SK-N-SH (cell line): ENCODE measurements around the gene MIA. TPM values are rescaled to one million over a fixed set of nuclear protein-coding genes. Genes with fewer than 3 reads are reported as not detected.
A peak's percentile ranks its signal among the peaks of the same experiment; 100 is the strongest.

Experiments used
- CTCF ChIA-PET: fragments of 300-600, 350-600 bp; formaldehyde crosslinking; extraction: SDS; loops from one replicate; lab custom pipeline; 2021; lab: Yijun Ruan, JAX
- POLR2A ChIA-PET: fragments of 350-600 bp; sonication (Branson Sonifier 250); formaldehyde crosslinking; extraction: SDS; loops from one replicate; lab custom pipeline; 2020; ENCODE audit warnings: antibody characterized with exemption, inconsistent platforms; lab: Yijun Ruan, JAX
- DNase-seq: peaks from one replicate; pipeline ENCODE4 v3.0.0; 2012
- H2AFZ ChIP-seq: fragments of 200-600 bp; sonication (generic); 2 replicates; pipeline ENCODE4 v1.8.1; 2016; ENCODE audit warnings: antibody characterized with exemption, mild to moderate bottlenecking, low read depth
- H3F3A ChIP-seq: fragments of 200-600 bp; sonication (generic); replicated peaks from 2 replicates; pipeline ENCODE3; 2016; ENCODE audit warnings: antibody characterized with exemption, mild to moderate bottlenecking; ENCODE audit not compliant: insufficient read depth
- H3K27ac ChIP-seq, 2 experiments: fragments of 200-500 bp in 1 of 2; fragments of 200-600 bp in 1 of 2; sonication (Bioruptor generic) in 1 of 2; sonication (generic), shearing (Covaris generic) in 1 of 2; 2 replicates each; pipeline versions ENCODE4 v1.5.1 to v1.6.1; 2014 to 2016; ENCODE audit warnings: low read depth in 2 of 2, inconsistent platforms in 1 of 2, low read length in 1 of 2, mild to moderate bottlenecking in 1 of 2, mixed read lengths in 1 of 2
- H3K27me3 ChIP-seq: fragments of 200-600 bp; sonication (generic), shearing (Covaris generic); 2 replicates; pipeline ENCODE4 v1.6.1; 2016; ENCODE audit warnings: mixed run types; ENCODE audit not compliant: insufficient read depth
- H3K36me3 ChIP-seq, 2 experiments: fragments of 200-500 bp in 1 of 2; fragments of 200-600 bp in 1 of 2; sonication (Bioruptor generic) in 1 of 2; sonication (generic) in 1 of 2; replicated peaks in 1 of 2; 2 replicates each; pipeline versions ENCODE3 to v1.5.1; 2014 to 2016; ENCODE audit warnings: low read length in 1 of 2, mild to moderate bottlenecking in 1 of 2; ENCODE audit not compliant: insufficient read depth in 2 of 2, control insufficient read depth in 1 of 2
- H3K4me1 ChIP-seq, 2 experiments: fragments of 200-500 bp in 1 of 2; fragments of 200-600 bp in 1 of 2; sonication (Bioruptor generic) in 1 of 2; sonication (generic), shearing (Covaris generic) in 1 of 2; 2 replicates each; pipeline versions ENCODE4 v1.5.1 to v1.6.1; 2014 to 2016; ENCODE audit warnings: low read depth in 1 of 2, low read length in 1 of 2, mixed run types in 1 of 2; ENCODE audit not compliant: insufficient read depth in 2 of 2, control insufficient read depth in 1 of 2
- H3K4me2 ChIP-seq: fragments of 200-600 bp; sonication (generic), shearing (Covaris generic); 2 replicates; pipeline ENCODE4 v1.6.1; 2017; ENCODE audit warnings: mixed run types
- H3K4me3 ChIP-seq, 2 experiments: fragments of 200-500 bp in 1 of 2; fragments of 200-600 bp in 1 of 2; sonication (Bioruptor generic) in 1 of 2; sonication (generic), shearing (Covaris generic) in 1 of 2; 2 replicates each; pipeline versions ENCODE4 v1.5.1 to v1.8.1; 2014 to 2016; ENCODE audit warnings: low read depth in 2 of 2, inconsistent platforms in 1 of 2, low read length in 1 of 2, mild to moderate bottlenecking in 1 of 2, mixed read lengths in 1 of 2, moderate library complexity in 1 of 2
- H3K79me2 ChIP-seq: fragments of 200-600 bp; sonication (generic); 2 replicates; pipeline ENCODE4 v1.8.1; 2017; ENCODE audit warnings: mild to moderate bottlenecking; ENCODE audit not compliant: insufficient read depth
- H3K9ac ChIP-seq: fragments of 200-600 bp; sonication (generic); 2 replicates; pipeline ENCODE4 v1.6.1; 2017; ENCODE audit warnings: mixed run types
- H3K9me2 ChIP-seq: fragments of 200-600 bp; sonication (generic); 2 replicates; pipeline ENCODE4 v1.6.1; 2017; ENCODE audit warnings: mixed run types
- H3K9me3 ChIP-seq: fragments of 200-600 bp; sonication (generic); 2 replicates; pipeline ENCODE4 v1.6.1; 2017; ENCODE audit warnings: mixed run types, mild to moderate bottlenecking, moderate library complexity
- H4K20me1 ChIP-seq: fragments of 200-600 bp; sonication (generic); 2 replicates; pipeline ENCODE4 v1.6.1; 2017; ENCODE audit warnings: mild to moderate bottlenecking, mixed run types; ENCODE audit not compliant: insufficient read depth
- EZH2phosphoT487 ChIP-seq: fragments of 200-600 bp; sonication (generic); IDR thresholded peaks from 2 replicates; pipeline ENCODE4 v1.6.1; 2017; ENCODE audit warnings: low read depth, mixed run types, mild to moderate bottlenecking, antibody characterized with exemption, moderate library complexity, borderline replicate concordance
- FOXJ3 ChIP-seq: sonication (generic); formaldehyde crosslinking; IDR thresholded peaks from 2 replicates; pipeline ENCODE4 v1.5.1; 2020; ENCODE audit warnings: mild to moderate bottlenecking, missing genetic modification reagents
- MEF2A ChIP-seq: IDR thresholded peaks from 2 replicates; pipeline ENCODE4 v1.4.0; 2012; ENCODE audit warnings: low read depth, borderline replicate concordance
- MXI1 ChIP-seq: IDR thresholded peaks from 2 replicates; pipeline ENCODE4 v1.6.1; 2012; ENCODE audit warnings: mild to moderate bottlenecking, low read depth, low read length, improper control_type of control experiment
- NFIC ChIP-seq: IDR thresholded peaks from 2 replicates; pipeline ENCODE4 v1.4.0; 2012; ENCODE audit warnings: borderline replicate concordance
- NRF1 ChIP-seq: IDR thresholded peaks from 2 replicates; pipeline ENCODE4 v1.6.1; 2012; ENCODE audit warnings: low read depth, mild to moderate bottlenecking, low read length
- RFX5 ChIP-seq: IDR thresholded peaks from 2 replicates; pipeline ENCODE4 v1.6.1; 2012; ENCODE audit warnings: mild to moderate bottlenecking, improper control_type of control experiment, low read length
- RXRA ChIP-seq: IDR thresholded peaks from 2 replicates; pipeline ENCODE4 v1.4.0; 2012; ENCODE audit warnings: low read depth, mild to moderate bottlenecking, borderline replicate concordance
- SMC3 ChIP-seq: IDR thresholded peaks from 2 replicates; pipeline ENCODE4 v1.6.1; 2012; ENCODE audit warnings: low read depth, low read length, improper control_type of control experiment
- TCF12 ChIP-seq: IDR thresholded peaks from 2 replicates; pipeline ENCODE4 v1.4.0; 2012
- TEAD4 ChIP-seq: IDR thresholded peaks from 2 replicates; pipeline ENCODE4 v1.4.0; 2012; ENCODE audit warnings: mild to moderate bottlenecking, borderline replicate concordance; ENCODE audit not compliant: insufficient read depth
- whole genome bisulfite sequencing: methylation state at CpG from one replicate; pipeline ENCODE4 v1.1.6; 2017; ENCODE audit warnings: low lambda C conversion rate; 5-methylcytosine and 5-hydroxymethylcytosine counted together
- polyA plus RNA-seq, 3 experiments: library from polyadenylated mRNA; depleted of rRNA; stranded (reverse); fragments of >200 nt; gene quantifications; 2 replicates each; pipeline ENCODE4 v1.2.3, GENCODE V29; 2012
- TF ChIP-seq, protein P1 (sequence below): fragments of 200-600 bp; sonication (generic); IDR thresholded peaks from 2 replicates; pipeline ENCODE4 v1.6.1; 2017; ENCODE audit warnings: antibody characterized with exemption, mild to moderate bottlenecking, moderate library complexity
- TF ChIP-seq, protein P2 (sequence below): IDR thresholded peaks from 2 replicates; pipeline ENCODE4 v1.4.0; 2012; ENCODE audit warnings: low read depth, borderline replicate concordance
- TF ChIP-seq, protein P3 (sequence below): IDR thresholded peaks from 2 replicates; pipeline ENCODE4 v1.6.1; 2012; ENCODE audit warnings: mild to moderate bottlenecking, low read depth, low read length, moderate library complexity
- TF ChIP-seq, protein P4 (sequence below): fragments of 150-350 bp; IDR thresholded peaks from 2 replicates; pipeline ENCODE4 v1.6.1; 2017; ENCODE audit warnings: antibody characterized with exemption, low read length, low read depth, borderline replicate concordance
- TF ChIP-seq, protein P5 (sequence below): fragments of 150-350 bp; IDR thresholded peaks from 2 replicates; pipeline ENCODE4 v1.6.1; 2016; ENCODE audit warnings: mild to moderate bottlenecking, low read depth, low read length

The MIA gene
- polyA plus RNA-seq, 1 of the 3 experiments (the other 2 are of a cell fraction): not detected

DNA sequence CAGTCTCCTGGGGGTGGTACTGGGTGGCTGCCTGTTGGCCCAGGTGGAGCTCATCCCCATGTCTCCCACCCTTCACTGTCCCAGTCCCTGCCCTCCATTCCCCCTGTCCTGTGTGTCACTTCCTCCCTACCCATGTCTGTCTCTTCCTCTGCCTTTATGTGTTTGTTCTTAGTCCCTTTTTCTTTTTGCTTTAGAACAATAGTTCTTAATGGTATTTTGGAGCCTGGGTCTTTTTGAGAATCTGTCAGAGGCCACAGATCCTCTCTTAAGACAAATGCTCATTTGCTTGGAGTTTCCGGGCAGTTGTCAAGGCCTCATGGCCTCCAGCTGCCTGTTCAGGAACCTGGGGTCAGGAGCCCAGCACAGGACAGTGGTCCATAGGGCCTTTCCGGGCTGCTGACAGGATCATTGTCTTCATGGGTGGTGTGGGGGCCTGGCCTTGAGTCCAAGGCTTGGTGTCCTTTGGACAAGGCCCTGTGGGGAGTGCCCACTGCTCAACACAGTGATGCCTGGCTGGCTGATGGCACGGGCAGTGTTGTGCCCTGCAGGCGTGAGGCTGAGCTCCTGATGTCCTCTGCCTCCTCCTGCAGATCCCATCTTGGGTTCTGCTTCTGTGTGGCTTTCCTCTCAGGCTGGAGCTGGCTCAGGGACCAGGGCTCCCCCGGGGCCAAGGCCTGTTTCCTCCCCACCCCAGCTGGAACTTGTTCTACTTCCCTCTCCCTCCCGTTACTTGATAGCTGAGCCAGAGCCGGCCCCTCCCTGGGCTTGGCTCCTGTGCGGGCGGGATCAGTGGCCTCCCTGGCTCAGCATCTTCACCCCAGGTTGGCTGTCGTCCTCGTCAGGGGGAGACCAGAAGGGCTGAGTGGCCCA is 27.2 kb downstream of the MIA start (continued):
- TF ChIP-seq, protein P1, sequence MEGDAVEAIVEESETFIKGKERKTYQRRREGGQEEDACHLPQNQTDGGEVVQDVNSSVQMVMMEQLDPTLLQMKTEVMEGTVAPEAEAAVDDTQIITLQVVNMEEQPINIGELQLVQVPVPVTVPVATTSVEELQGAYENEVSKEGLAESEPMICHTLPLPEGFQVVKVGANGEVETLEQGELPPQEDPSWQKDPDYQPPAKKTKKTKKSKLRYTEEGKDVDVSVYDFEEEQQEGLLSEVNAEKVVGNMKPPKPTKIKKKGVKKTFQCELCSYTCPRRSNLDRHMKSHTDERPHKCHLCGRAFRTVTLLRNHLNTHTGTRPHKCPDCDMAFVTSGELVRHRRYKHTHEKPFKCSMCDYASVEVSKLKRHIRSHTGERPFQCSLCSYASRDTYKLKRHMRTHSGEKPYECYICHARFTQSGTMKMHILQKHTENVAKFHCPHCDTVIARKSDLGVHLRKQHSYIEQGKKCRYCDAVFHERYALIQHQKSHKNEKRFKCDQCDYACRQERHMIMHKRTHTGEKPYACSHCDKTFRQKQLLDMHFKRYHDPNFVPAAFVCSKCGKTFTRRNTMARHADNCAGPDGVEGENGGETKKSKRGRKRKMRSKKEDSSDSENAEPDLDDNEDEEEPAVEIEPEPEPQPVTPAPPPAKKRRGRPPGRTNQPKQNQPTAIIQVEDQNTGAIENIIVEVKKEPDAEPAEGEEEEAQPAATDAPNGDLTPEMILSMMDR: no peak

DNA sequence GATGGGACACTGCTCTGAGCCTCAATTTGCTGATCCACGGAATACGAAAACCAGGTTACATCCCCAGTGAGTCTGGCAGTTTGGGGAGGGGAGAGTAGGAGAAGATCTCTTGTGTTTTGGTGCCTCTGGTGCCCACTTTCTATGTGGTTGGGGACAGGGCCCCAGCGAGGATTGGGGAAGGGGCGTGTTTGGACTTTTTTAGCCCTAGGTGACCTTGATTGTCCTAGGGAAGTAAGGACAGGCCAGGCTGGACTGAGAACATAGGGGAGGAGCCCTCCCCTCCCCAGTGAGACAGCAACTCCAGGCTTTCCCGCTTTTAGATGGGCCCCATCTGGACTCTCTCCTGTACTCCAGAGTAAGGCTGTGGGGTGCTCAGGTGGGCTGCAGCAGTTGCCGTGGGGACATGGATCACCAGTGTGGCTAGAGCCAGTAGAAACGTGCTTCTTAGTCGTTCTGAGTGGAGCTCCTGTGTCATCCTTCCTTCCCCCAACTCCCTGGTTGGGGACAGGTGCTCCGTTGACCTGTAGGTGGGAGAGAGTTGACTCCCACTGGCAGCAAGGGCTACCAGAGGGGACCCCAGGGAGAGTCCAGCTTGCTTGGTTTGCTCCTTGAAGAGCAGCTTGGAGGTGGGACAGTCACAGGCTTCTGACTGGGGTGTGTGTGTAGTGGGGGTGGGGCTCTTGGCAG is 28.0 kb downstream of the MIA start:
- Histone ChIP-seq H3K9me2 (no peaks in the 10 kb centered on the region), H3K9ac (no peak overlapping the region), H3K27me3 (no peaks in the 10 kb centered on the region), H3K4me3 (peak overlapping the region in 1 of 2 experiments; percentile 6; a peak in 1 of 4 replicates), H3K4me1 (peaks cover 42 to 73% of the 10 kb centered on the region in 2 experiments; a peak in 3 of 4 replicates), H3K4me2 (peak overlapping the region; percentile 98), H3F3A (peaks cover 17% of the 10 kb centered on the region), H3K27ac (peak overlapping the region in 1 of 2 experiments; percentile 67; a peak in 2 of 4 replicates), H2AFZ (no peak overlapping the region), H4K20me1 (peaks cover 84% of the 10 kb centered on the region), H3K36me3 (peaks cover 33 to 46% of the 10 kb centered on the region in 2 experiments), H3K79me2 (peaks cover 89% of the 10 kb centered on the region), H3K9me3 (no peaks in the 10 kb centered on the region)
- no peak for DNase-seq
- POLR2A ChIA-PET: interaction anchor here (0.9 to 1.4 kb wide), 2 partner anchors 25 to 61 kb away, joined by 3 to 8 read pairs; partner anchors contain the start of gene RAB4B
- WGBS: 88% methylated on average over 8 of the region's 9 CpGs
- CTCF ChIA-PET: interaction anchor here (0.6 to 1.3 kb wide), 4 partner anchors 25 to 141 kb away, joined by 3 to 5 read pairs (median 4); partner anchors contain the start of gene RAB4B
- TF ChIP-seq EZH2phosphoT487 (no peak), NRF1 (no peak), SMC3 (no peak), MXI1 (no peak), TCF12 (no peak), TEAD4 (no peak), MEF2A (no peak), RFX5 (no peak), NFIC (no peak), RXRA (no peak), FOXJ3 (CRISPR knock-in tag) (no peak)
- TF ChIP-seq, protein P2, sequence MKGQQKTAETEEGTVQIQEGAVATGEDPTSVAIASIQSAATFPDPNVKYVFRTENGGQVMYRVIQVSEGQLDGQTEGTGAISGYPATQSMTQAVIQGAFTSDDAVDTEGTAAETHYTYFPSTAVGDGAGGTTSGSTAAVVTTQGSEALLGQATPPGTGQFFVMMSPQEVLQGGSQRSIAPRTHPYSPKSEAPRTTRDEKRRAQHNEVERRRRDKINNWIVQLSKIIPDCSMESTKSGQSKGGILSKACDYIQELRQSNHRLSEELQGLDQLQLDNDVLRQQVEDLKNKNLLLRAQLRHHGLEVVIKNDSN: no peak
- TF ChIP-seq, protein P3, sequence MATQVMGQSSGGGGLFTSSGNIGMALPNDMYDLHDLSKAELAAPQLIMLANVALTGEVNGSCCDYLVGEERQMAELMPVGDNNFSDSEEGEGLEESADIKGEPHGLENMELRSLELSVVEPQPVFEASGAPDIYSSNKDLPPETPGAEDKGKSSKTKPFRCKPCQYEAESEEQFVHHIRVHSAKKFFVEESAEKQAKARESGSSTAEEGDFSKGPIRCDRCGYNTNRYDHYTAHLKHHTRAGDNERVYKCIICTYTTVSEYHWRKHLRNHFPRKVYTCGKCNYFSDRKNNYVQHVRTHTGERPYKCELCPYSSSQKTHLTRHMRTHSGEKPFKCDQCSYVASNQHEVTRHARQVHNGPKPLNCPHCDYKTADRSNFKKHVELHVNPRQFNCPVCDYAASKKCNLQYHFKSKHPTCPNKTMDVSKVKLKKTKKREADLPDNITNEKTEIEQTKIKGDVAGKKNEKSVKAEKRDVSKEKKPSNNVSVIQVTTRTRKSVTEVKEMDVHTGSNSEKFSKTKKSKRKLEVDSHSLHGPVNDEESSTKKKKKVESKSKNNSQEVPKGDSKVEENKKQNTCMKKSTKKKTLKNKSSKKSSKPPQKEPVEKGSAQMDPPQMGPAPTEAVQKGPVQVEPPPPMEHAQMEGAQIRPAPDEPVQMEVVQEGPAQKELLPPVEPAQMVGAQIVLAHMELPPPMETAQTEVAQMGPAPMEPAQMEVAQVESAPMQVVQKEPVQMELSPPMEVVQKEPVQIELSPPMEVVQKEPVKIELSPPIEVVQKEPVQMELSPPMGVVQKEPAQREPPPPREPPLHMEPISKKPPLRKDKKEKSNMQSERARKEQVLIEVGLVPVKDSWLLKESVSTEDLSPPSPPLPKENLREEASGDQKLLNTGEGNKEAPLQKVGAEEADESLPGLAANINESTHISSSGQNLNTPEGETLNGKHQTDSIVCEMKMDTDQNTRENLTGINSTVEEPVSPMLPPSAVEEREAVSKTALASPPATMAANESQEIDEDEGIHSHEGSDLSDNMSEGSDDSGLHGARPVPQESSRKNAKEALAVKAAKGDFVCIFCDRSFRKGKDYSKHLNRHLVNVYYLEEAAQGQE: no peak
- TF ChIP-seq, protein P4, sequence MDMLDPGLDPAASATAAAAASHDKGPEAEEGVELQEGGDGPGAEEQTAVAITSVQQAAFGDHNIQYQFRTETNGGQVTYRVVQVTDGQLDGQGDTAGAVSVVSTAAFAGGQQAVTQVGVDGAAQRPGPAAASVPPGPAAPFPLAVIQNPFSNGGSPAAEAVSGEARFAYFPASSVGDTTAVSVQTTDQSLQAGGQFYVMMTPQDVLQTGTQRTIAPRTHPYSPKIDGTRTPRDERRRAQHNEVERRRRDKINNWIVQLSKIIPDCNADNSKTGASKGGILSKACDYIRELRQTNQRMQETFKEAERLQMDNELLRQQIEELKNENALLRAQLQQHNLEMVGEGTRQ: no peak
- TF ChIP-seq, protein P5, sequence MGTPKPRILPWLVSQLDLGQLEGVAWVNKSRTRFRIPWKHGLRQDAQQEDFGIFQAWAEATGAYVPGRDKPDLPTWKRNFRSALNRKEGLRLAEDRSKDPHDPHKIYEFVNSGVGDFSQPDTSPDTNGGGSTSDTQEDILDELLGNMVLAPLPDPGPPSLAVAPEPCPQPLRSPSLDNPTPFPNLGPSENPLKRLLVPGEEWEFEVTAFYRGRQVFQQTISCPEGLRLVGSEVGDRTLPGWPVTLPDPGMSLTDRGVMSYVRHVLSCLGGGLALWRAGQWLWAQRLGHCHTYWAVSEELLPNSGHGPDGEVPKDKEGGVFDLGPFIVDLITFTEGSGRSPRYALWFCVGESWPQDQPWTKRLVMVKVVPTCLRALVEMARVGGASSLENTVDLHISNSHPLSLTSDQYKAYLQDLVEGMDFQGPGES: no peak
- TF ChIP-seq, protein P1: no peak
